MCF 10A (cell line): Measurements from ENCODE around the gene INO80D. TPM values are rescaled to one million over a fixed set of nuclear protein-coding genes. Genes with fewer than 3 reads are reported as not detected.

Experiments
- BruUV-seq: library from RNA; stranded (reverse); fragments of 400-500 nt; replicated peaks from 2 replicates; lab custom pipeline; 2021; lab: Mats Ljungman, UMichigan
- CTCF ChIA-PET: fragments of 300-600 bp; sonication (Branson Sonifier 250); formaldehyde crosslinking; extraction: SDS; loops from one replicate; lab custom pipeline; 2021; ENCODE audit warnings: antibody characterized with exemption, inconsistent platforms; lab: Yijun Ruan, JAX
- POLR2A ChIA-PET: fragments of 300-600, 350-650 bp; sonication (Branson Sonifier 250); formaldehyde crosslinking; extraction: SDS; loops from one replicate; lab custom pipeline; 2020; ENCODE audit warnings: antibody characterized with exemption, inconsistent platforms; lab: Yijun Ruan, JAX
- DNase-seq: peaks from one replicate; pipeline ENCODE4 v3.0.0-alpha.2; 2018; ENCODE audit not compliant: unreplicated experiment
- H3K27ac Mint-ChIP-seq: one replicate; pipeline ENCODE4 v1.8.0; 2022; ENCODE audit warnings: mild to moderate bottlenecking, low read depth, mixed read lengths; ENCODE audit not compliant: unreplicated experiment
- H3K27me3 Mint-ChIP-seq: one replicate; pipeline ENCODE4 v1.8.0; 2022; ENCODE audit warnings: mixed read lengths; ENCODE audit not compliant: insufficient read depth, unreplicated experiment
- H3K36me3 Mint-ChIP-seq: one replicate; pipeline ENCODE4 v1.8.0; 2022; ENCODE audit warnings: mild to moderate bottlenecking, moderate library complexity, mixed read lengths; ENCODE audit not compliant: insufficient read depth, unreplicated experiment
- H3K4me1 Mint-ChIP-seq: one replicate; pipeline ENCODE4 v1.8.0; 2022; ENCODE audit warnings: mixed read lengths; ENCODE audit not compliant: insufficient read depth, unreplicated experiment
- H3K4me3 Mint-ChIP-seq: one replicate; pipeline ENCODE4 v1.8.0; 2022; ENCODE audit warnings: mild to moderate bottlenecking, moderate library complexity, mixed read lengths; ENCODE audit not compliant: unreplicated experiment
- H3K9me3 Mint-ChIP-seq: one replicate; pipeline ENCODE4 v1.8.0; 2022; ENCODE audit warnings: mixed read lengths; ENCODE audit not compliant: unreplicated experiment
- CTCF ChIP-seq: fragments of 200-600 bp; IDR thresholded peaks from one replicate; pipeline ENCODE4 v1.8.0; 2022; ENCODE audit warnings: antibody characterized with exemption, mild to moderate bottlenecking; ENCODE audit not compliant: unreplicated experiment
- intact Hi-C: fragments of 100-400 bp; cut with micrococcal nuclease; formaldehyde crosslinking; loops from 2 replicates; pipeline ENCODE4 v1.14.1; 2022
- total RNA-seq: library from RNA; stranded (reverse); gene quantifications from 2 replicates; pipeline ENCODE4 v1.2.3, GENCODE V29; 2022

Gene INO80D
- total RNA-seq, 1 experiment from 2014 or later: 21.6 TPM

DNA sequence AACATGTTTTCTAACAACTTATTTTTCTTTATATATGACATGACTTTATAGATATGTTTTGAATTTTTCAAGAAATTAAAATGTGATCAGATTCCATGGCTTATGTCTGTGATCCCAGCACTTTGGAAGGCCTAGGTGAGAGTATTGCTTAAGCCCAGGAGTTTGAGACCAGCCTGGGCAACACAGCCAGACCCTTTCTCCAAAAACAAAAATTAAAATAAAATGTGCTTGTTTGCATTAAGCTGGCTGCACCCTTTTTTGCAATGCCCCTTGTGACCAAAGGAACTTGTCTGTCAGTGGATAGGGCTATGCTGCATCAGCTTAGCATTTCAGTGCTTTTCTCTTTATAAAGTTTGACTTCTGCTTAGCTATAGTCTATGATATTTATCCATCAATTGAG, 2.3 kb upstream of the INO80D start:
- intact Hi-C loops: no loop called here
- H3K4me3 Mint-ChIP-seq: peak overlapping the region; percentile 33
- TF ChIP-seq CTCF: no peak
- DNase-seq: no peak
- ChIA-PET CTCF (interaction anchor here (0.6 to 1.1 kb wide), 2 partner anchors 29 to 473 kb away, joined by 3 to 8 read pairs; no protein-coding TSS in a partner anchor), POLR2A (interaction anchor here (0.7 to 2.9 kb wide), 4 partner anchors 23 to 89 kb away, joined by 3 to 17 read pairs (median 4); partner anchors contain the start of genes EEF1B2 and NDUFS1)
- H3K27me3 Mint-ChIP-seq: no peaks in the 10 kb centered on the region
- H3K36me3 Mint-ChIP-seq: peaks cover 26% of the 10 kb centered on the region
- no peak overlapping the region for H3K27ac Mint-ChIP-seq
- no peaks in the 10 kb centered on the region for H3K9me3 Mint-ChIP-seq
- H3K4me1 Mint-ChIP-seq: peaks cover 10% of the 10 kb centered on the region
- BruUV-seq: no TSS peak

- BruUV-seq: no TSS peak
- DNase-seq: peak; percentile 23
- CTCF ChIA-PET: interaction anchor here (0.7 to 1.1 kb wide), 4 partner anchors 10 to 40 kb away, joined by 3 to 8 read pairs (median 4); no protein-coding TSS in a partner anchor
- intact Hi-C loops: loop anchor here (1.0 kb wide), 1 partner anchor 72 kb away; the partner anchor contains the start of genes EEF1B2 and NDUFS1
- POLR2A ChIA-PET: interaction anchor here (0.7 to 2.9 kb wide), 13 partner anchors 9 to 457 kb away, joined by 3 to 17 read pairs (median 3); partner anchors contain the start of genes EEF1B2 and NDUFS1
- Mint-ChIP-seq H3K36me3 (peaks cover 24% of the 10 kb centered on the region), H3K9me3 (no peaks in the 10 kb centered on the region), H3K4me1 (peaks cover 11% of the 10 kb centered on the region), H3K27ac (peak overlapping the region; percentile 97), H3K27me3 (no peaks in the 10 kb centered on the region), H3K4me3 (peak overlapping the region; percentile 92)
- no peak for TF ChIP-seq CTCF
Measured at GRCh38 chr2:206086716-206087350, 859 bp upstream of the INO80D start.

- intact Hi-C loops: no loop called here
- ChIA-PET CTCF (interaction anchor here (0.6 to 0.9 kb wide), 5 partner anchors 45 to 300 kb away, joined by 3 read pairs; no protein-coding TSS in a partner anchor), POLR2A (interaction anchor here (0.6 to 2.6 kb wide), 16 partner anchors 9 to 679 kb away, joined by 3 to 15 read pairs (median 4); partner anchors contain the start of genes EEF1B2, MDH1B and NDUFS1)
- H3K4me3 Mint-ChIP-seq: peak overlapping the region; percentile 94
- H3K36me3 Mint-ChIP-seq: peaks cover 16% of the 10 kb centered on the region
- H3K27ac Mint-ChIP-seq: peak overlapping the region; percentile 97
- no peak for TF ChIP-seq CTCF
- no TSS peak for BruUV-seq
- no peaks in the 10 kb centered on the region for H3K9me3 Mint-ChIP-seq
- no peaks in the 10 kb centered on the region for H3K27me3 Mint-ChIP-seq
- peak; percentile 43 for DNase-seq
- H3K4me1 Mint-ChIP-seq: peaks cover 11% of the 10 kb centered on the region
Measured at GRCh38 chr2:206084870-206085741, 868 bp downstream of the INO80D start.
